HEK293 (cell line): Measurements from ENCODE around the gene PACSIN2.
A peak's percentile ranks its signal among the peaks of the same experiment; 100 is the strongest.

Source experiments
- CTCF ChIA-PET: fragments of 350-600 bp; formaldehyde crosslinking; extraction: SDS; loops from one replicate; lab custom pipeline; 2021; ENCODE audit warnings: antibody characterized with exemption; lab: Yijun Ruan, JAX
- POLR2A ChIA-PET: fragments of 300-600 bp; formaldehyde crosslinking; extraction: SDS; loops from one replicate; lab custom pipeline; 2020; ENCODE audit warnings: antibody characterized with exemption, inconsistent platforms; lab: Yijun Ruan, JAX
- H3K27ac ChIP-seq: fragments of 200-500 bp; sonication (Bioruptor generic); 2 replicates; pipeline ENCODE4 v1.5.1; 2014; ENCODE audit warnings: low read depth, low read length, control low read depth, inconsistent platforms; ENCODE audit errors: extremely low read depth
- H3K36me3 ChIP-seq, 2 experiments: fragments of 200-500 bp in 1 of 2; sonication (Bioruptor generic) in 1 of 2; 1 replicate in 1 of 2; 2 replicates in 1 of 2; pipeline ENCODE4 v1.5.1; 2014 to 2017; ENCODE audit warnings: inconsistent platforms in 2 of 2, low read length in 2 of 2; ENCODE audit not compliant: control insufficient read depth in 2 of 2, insufficient read depth in 1 of 2
- H3K4me1 ChIP-seq: fragments of 200-500 bp; sonication (Bioruptor generic); 2 replicates; pipeline ENCODE4 v1.5.1; 2014; ENCODE audit warnings: mild to moderate bottlenecking, low read length, inconsistent platforms; ENCODE audit not compliant: control insufficient read depth, insufficient read depth
- H3K4me3 ChIP-seq: 2 replicates; pipeline ENCODE4 v1.5.1; 2011; ENCODE audit warnings: low read depth, mild to moderate bottlenecking, control low read depth, low read length, moderate library complexity
- H3K9me3 ChIP-seq: fragments of 200-500 bp; sonication (Bioruptor generic); 2 replicates; pipeline ENCODE4 v1.5.1; 2014; ENCODE audit warnings: low read depth, low read length, inconsistent platforms; ENCODE audit not compliant: control insufficient read depth, insufficient read depth
- EGR2 ChIP-seq: fragments of 450-650 bp; formaldehyde crosslinking; IDR thresholded peaks from 2 replicates; pipeline ENCODE4 v1.5.1; 2016; ENCODE audit warnings: low read depth, missing biosample characterization, missing genetic modification characterization
- GLIS1 ChIP-seq: fragments of 450-650 bp; formaldehyde crosslinking; IDR thresholded peaks from 2 replicates; pipeline ENCODE4 v1.5.1; 2016; ENCODE audit warnings: missing biosample characterization, missing genetic modification characterization
- GLIS2 ChIP-seq: fragments of 450-650 bp; formaldehyde crosslinking; IDR thresholded peaks from 2 replicates; pipeline ENCODE4 v1.5.1; 2016; ENCODE audit warnings: missing biosample characterization, missing genetic modification characterization
- KLF1 ChIP-seq: fragments of 450-650 bp; formaldehyde crosslinking; IDR thresholded peaks from 2 replicates; pipeline ENCODE4 v1.5.1; 2016; ENCODE audit warnings: missing biosample characterization, missing genetic modification characterization
- OSR2 ChIP-seq: fragments of 450-650 bp; formaldehyde crosslinking; IDR thresholded peaks from 2 replicates; pipeline ENCODE4 v1.5.1; 2016; ENCODE audit warnings: missing biosample characterization, missing genetic modification characterization
- PRDM1 ChIP-seq: fragments of 450-650 bp; formaldehyde crosslinking; IDR thresholded peaks from 2 replicates; pipeline ENCODE4; 2016; ENCODE audit warnings: missing biosample characterization, missing genetic modification characterization
- RBAK ChIP-seq: fragments of 450-650 bp; formaldehyde crosslinking; IDR thresholded peaks from 2 replicates; pipeline ENCODE4 v1.5.1; 2016; ENCODE audit warnings: missing biosample characterization, missing genetic modification characterization
- WT1 ChIP-seq: fragments of 450-650 bp; formaldehyde crosslinking; IDR thresholded peaks from 2 replicates; pipeline ENCODE4 v1.5.1; 2016; ENCODE audit warnings: missing biosample characterization, missing genetic modification characterization
- ZBTB1 ChIP-seq: fragments of 450-650 bp; formaldehyde crosslinking; IDR thresholded peaks from 2 replicates; pipeline ENCODE4 v1.5.1; 2016; ENCODE audit warnings: missing biosample characterization, missing genetic modification characterization
- ZBTB48 ChIP-seq: fragments of 450-650 bp; formaldehyde crosslinking; IDR thresholded peaks from 2 replicates; pipeline ENCODE4 v1.5.1; 2016; ENCODE audit warnings: missing biosample characterization, missing genetic modification characterization
- ZBTB6 ChIP-seq: fragments of 450-650 bp; formaldehyde crosslinking; IDR thresholded peaks from 2 replicates; pipeline ENCODE4 v1.5.1; 2017; ENCODE audit warnings: missing biosample characterization, missing genetic modification characterization
- ZBTB7A ChIP-seq: fragments of 450-650 bp; formaldehyde crosslinking; IDR thresholded peaks from 2 replicates; pipeline ENCODE4 v1.5.1; 2016; ENCODE audit warnings: low read depth, missing biosample characterization, missing genetic modification characterization
- ZFHX2 ChIP-seq: fragments of 450-650 bp; formaldehyde crosslinking; conservative IDR thresholded peaks from 2 replicates; pipeline ENCODE4 v1.5.1; 2016; ENCODE audit warnings: missing biosample characterization, missing genetic modification characterization
- ZIC2 ChIP-seq: fragments of 450-650 bp; formaldehyde crosslinking; IDR thresholded peaks from 2 replicates; pipeline ENCODE4 v1.5.1; 2016; ENCODE audit warnings: missing biosample characterization, missing genetic modification characterization
- ZNF10 ChIP-seq: fragments of 450-650 bp; formaldehyde crosslinking; IDR thresholded peaks from 2 replicates; pipeline ENCODE4 v1.5.1; 2017; ENCODE audit warnings: missing biosample characterization, missing genetic modification characterization
- ZNF112 ChIP-seq: fragments of 450-650 bp; formaldehyde crosslinking; IDR thresholded peaks from 2 replicates; pipeline ENCODE4 v1.5.0; 2017; ENCODE audit warnings: missing biosample characterization, missing genetic modification characterization
- ZNF133 ChIP-seq: fragments of 450-650 bp; formaldehyde crosslinking; IDR thresholded peaks from 2 replicates; pipeline ENCODE4 v1.5.1; 2016; ENCODE audit warnings: missing biosample characterization, missing genetic modification characterization
- ZNF155 ChIP-seq: fragments of 450-650 bp; formaldehyde crosslinking; IDR thresholded peaks from 2 replicates; pipeline ENCODE4 v1.5.1; 2016; ENCODE audit warnings: missing biosample characterization, missing genetic modification characterization
- ZNF16 ChIP-seq: fragments of 450-650 bp; formaldehyde crosslinking; IDR thresholded peaks from 2 replicates; pipeline ENCODE4 v1.5.1; 2016; ENCODE audit warnings: low read depth, missing biosample characterization, missing genetic modification characterization
- ZNF221 ChIP-seq: fragments of 450-650 bp; formaldehyde crosslinking; IDR thresholded peaks from 2 replicates; pipeline ENCODE4 v1.5.1; 2017; ENCODE audit warnings: missing biosample characterization, missing genetic modification characterization, borderline replicate concordance
- ZNF223 ChIP-seq: fragments of 450-650 bp; formaldehyde crosslinking; IDR thresholded peaks from 2 replicates; pipeline ENCODE4 v1.5.1; 2016; ENCODE audit warnings: missing biosample characterization, missing genetic modification characterization
- ZNF248 ChIP-seq: fragments of 450-650 bp; formaldehyde crosslinking; IDR thresholded peaks from 2 replicates; pipeline ENCODE4 v1.5.1; 2017; ENCODE audit warnings: missing biosample characterization, missing genetic modification characterization
- ZNF26 ChIP-seq: fragments of 450-650 bp; formaldehyde crosslinking; IDR thresholded peaks from 2 replicates; pipeline ENCODE4 v1.5.1; 2016; ENCODE audit warnings: missing biosample characterization, missing genetic modification characterization
- ZNF266 ChIP-seq: fragments of 450-650 bp; formaldehyde crosslinking; IDR thresholded peaks from 2 replicates; pipeline ENCODE4 v1.5.1; 2016; ENCODE audit warnings: missing biosample characterization, missing genetic modification characterization, low read depth
- ZNF324 ChIP-seq: fragments of 450-650 bp; formaldehyde crosslinking; IDR thresholded peaks from 2 replicates; pipeline ENCODE4 v1.5.1; 2016; ENCODE audit warnings: missing biosample characterization, missing genetic modification characterization
- ZNF37A ChIP-seq: fragments of 450-650 bp; IDR thresholded peaks from 2 replicates; pipeline ENCODE4 v1.5.1; 2018; ENCODE audit warnings: missing biosample characterization, missing genetic modification characterization
- ZNF391 ChIP-seq: fragments of 450-650 bp; formaldehyde crosslinking; IDR thresholded peaks from 2 replicates; pipeline ENCODE4 v1.5.1; 2016; ENCODE audit warnings: low read depth, missing biosample characterization, missing genetic modification characterization, borderline replicate concordance
- ZNF423 ChIP-seq: fragments of 450-650 bp; formaldehyde crosslinking; IDR thresholded peaks from 2 replicates; pipeline ENCODE4 v1.5.1; 2016; ENCODE audit warnings: missing biosample characterization, missing genetic modification characterization
- ZNF433 ChIP-seq: fragments of 450-650 bp; formaldehyde crosslinking; IDR thresholded peaks from 2 replicates; pipeline ENCODE4 v1.5.1; 2016; ENCODE audit warnings: missing biosample characterization, missing genetic modification characterization, low read depth
- ZNF548 ChIP-seq: fragments of 450-650 bp; formaldehyde crosslinking; IDR thresholded peaks from 2 replicates; pipeline ENCODE4 v1.5.1; 2016; ENCODE audit warnings: missing biosample characterization, missing genetic modification characterization
- ZNF658 ChIP-seq: fragments of 450-650 bp; formaldehyde crosslinking; IDR thresholded peaks from 2 replicates; pipeline ENCODE4; 2016; ENCODE audit warnings: missing biosample characterization, missing genetic modification characterization
- ZNF677 ChIP-seq: fragments of 450-650 bp; IDR thresholded peaks from 2 replicates; pipeline ENCODE4 v1.5.0; 2018; ENCODE audit warnings: missing biosample characterization, mild to moderate bottlenecking, missing genetic modification characterization, moderate library complexity
- ZNF747 ChIP-seq: fragments of 450-650 bp; formaldehyde crosslinking; IDR thresholded peaks from 2 replicates; pipeline ENCODE4 v1.5.1; 2016; ENCODE audit warnings: missing biosample characterization, missing genetic modification characterization
- ZNF768 ChIP-seq: fragments of 450-650 bp; formaldehyde crosslinking; IDR thresholded peaks from 2 replicates; pipeline ENCODE4 v1.5.1; 2018; ENCODE audit warnings: missing biosample characterization, mild to moderate bottlenecking, missing genetic modification characterization

Gene PACSIN2

GRCh38 chr22:42905702-42906183 is 109.2 kb downstream of the PACSIN2 start:
- Histone ChIP-seq H3K4me1 (0 out of 2 replicates have a peak, but pooled peaks cover 2% of the 10 kb centered on the region), H3K9me3 (no peaks in the 10 kb centered on the region), H3K4me3 (no peak overlapping the region), H3K27ac (no peak overlapping the region), H3K36me3 (peaks cover 0 to 47% of the 10 kb centered on the region in 2 experiments; a peak in 1 of 3 replicates)
- TF ChIP-seq ZFHX2, result peak; percentile 73
- no peak; the same call in 1 of the 2 replicates for TF ChIP-seq OSR2
- TF ChIP-seq RBAK (tag by site-specific recombination), result no peak
- no peak for TF ChIP-seq ZNF768 (tag by site-specific recombination)
- TF ChIP-seq EGR2 (tag by site-specific recombination), result peak; percentile 33; the same call in 1 of the 2 replicates
- no peak for TF ChIP-seq ZNF10 (tag by site-specific recombination)
- no peak for TF ChIP-seq PRDM1
- no peak for TF ChIP-seq ZNF266
- no peak for TF ChIP-seq ZNF223
- TF ChIP-seq ZNF324 (tag by site-specific recombination), result no peak
- no peak for TF ChIP-seq ZNF548 (tag by site-specific recombination)
- no peak for TF ChIP-seq ZNF391 (tag by site-specific recombination)
- no peak for TF ChIP-seq ZNF248 (tag by site-specific recombination)
- peak; percentile 47; the same call in 1 of the 2 replicates for TF ChIP-seq GLIS1 (tag by site-specific recombination)
- TF ChIP-seq ZIC2, result peak; percentile 74; the same call in 1 of the 2 replicates
- TF ChIP-seq ZNF37A (tag by site-specific recombination), result no peak
- TF ChIP-seq GLIS2 (tag by site-specific recombination), result no peak
- TF ChIP-seq ZBTB1 (tag by site-specific recombination), result no peak
- no peak for TF ChIP-seq ZNF433 (tag by site-specific recombination)
- TF ChIP-seq ZNF658 (tag by site-specific recombination), result no peak
- TF ChIP-seq ZNF133, result no peak
- no peak for TF ChIP-seq ZNF155
- no peak for TF ChIP-seq ZNF747
- TF ChIP-seq ZNF26 (tag by site-specific recombination), result no peak
- TF ChIP-seq ZBTB48 (tag by site-specific recombination), result no peak
- no peak for TF ChIP-seq ZBTB7A (tag by site-specific recombination)
- CTCF ChIA-PET, result interaction anchor here (0.7 to 0.9 kb wide), 4 partner anchors 13 to 99 kb away, joined by 3 to 5 read pairs (median 3); no protein-coding TSS in a partner anchor
- POLR2A ChIA-PET, result interaction anchor here (0.6 kb wide), 1 partner anchor 127 kb away, joined by 3 read pairs; no protein-coding TSS in a partner anchor

GRCh38 chr22:42905217-42905616 is 109.7 kb downstream of the PACSIN2 start:
- ChIA-PET POLR2A (no interaction called here), CTCF (interaction anchor here (0.6 to 3.2 kb wide), 3 partner anchors 37 to 104 kb away, joined by 3 to 16 read pairs (median 3); no protein-coding TSS in a partner anchor)
- H3K27ac ChIP-seq, result no peak overlapping the region
- H3K9me3 ChIP-seq, result no peaks in the 10 kb centered on the region
- 0 out of 2 replicates have a peak, but pooled peaks cover 2% of the 10 kb centered on the region for H3K4me1 ChIP-seq
- no peak overlapping the region for H3K4me3 ChIP-seq
- peaks cover 0 to 43% of the 10 kb centered on the region in 2 experiments; a peak in 1 of 3 replicates for H3K36me3 ChIP-seq
- TF ChIP-seq ZBTB6, result no peak
- TF ChIP-seq ZNF112 (tag by site-specific recombination), result no peak
- no peak for TF ChIP-seq ZNF16 (tag by site-specific recombination)
- no peak for TF ChIP-seq WT1
- no peak for TF ChIP-seq ZNF221 (tag by site-specific recombination)
- no peak for TF ChIP-seq ZNF677 (tag by site-specific recombination)
- no peak for TF ChIP-seq KLF1 (tag by site-specific recombination)
- TF ChIP-seq ZNF423 (tag by site-specific recombination), result no peak
